ENCODE results near the gene ACSBG1. TPM values are rescaled to one million over a fixed set of nuclear protein-coding genes. Genes with fewer than 3 reads are reported as not detected.

ACSBG1 gene
- total RNA-seq, 2 experiments from 2014 or later: 0.30 to 0.41 TPM

DNA sequence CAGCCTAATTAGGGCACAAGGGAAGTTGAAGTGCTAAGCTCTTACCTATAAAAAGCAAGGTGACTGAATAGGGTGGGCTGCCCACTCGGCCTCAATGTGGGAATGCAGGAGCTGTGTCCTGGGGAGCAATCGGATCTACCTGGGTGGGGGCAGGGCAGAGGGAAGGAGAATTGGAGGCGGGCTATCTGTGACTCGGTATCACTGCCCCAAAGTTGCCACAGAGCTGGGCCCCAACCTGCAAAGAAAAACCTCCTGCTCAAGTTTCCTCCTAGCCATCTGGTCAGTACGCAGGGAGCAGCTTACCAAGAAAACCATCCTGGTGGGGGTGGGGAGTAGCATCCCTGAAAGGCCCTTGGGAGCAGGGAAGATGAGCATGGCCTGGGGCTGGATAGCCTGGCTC lies 113.8 kb downstream of the ACSBG1 start:
- Histone ChIP-seq H3K9me3 (ENCODE audit: low read length) (no peaks in the 10 kb centered on the region), H3K79me2 (ENCODE audit: insufficient read depth, low read depth, low read length) (no peaks in the 10 kb centered on the region), H3K9me2 (ENCODE audit: insufficient read depth, low read length) (no peaks in the 10 kb centered on the region), H3K4me1 (ENCODE audit: insufficient read depth, low read length, poor library complexity, severe bottlenecking) (no peaks in the 10 kb centered on the region), H4K20me1 (ENCODE audit: insufficient read depth, low read length) (no peaks in the 10 kb centered on the region), H3K27ac (ENCODE audit: low read depth, low read length, poor library complexity, severe bottlenecking) (no peak overlapping the region), H3K36me3 (ENCODE audit: insufficient read depth, low read length) (no peaks in the 10 kb centered on the region), H3K4me3 (ENCODE audit: low read depth, low read length, poor library complexity, severe bottlenecking) (no peak overlapping the region), H2AFZ (ENCODE audit: low read length) (no peak overlapping the region), H3K4me2 (ENCODE audit: low read length) (no peak overlapping the region)
- no peak for DNase-seq (ENCODE audit: low spot score)
- ChIA-PET CTCF (ENCODE audit: unreplicated experiment) (no interaction called here), POLR2A (no interaction called here)
- no peak for TF ChIP-seq EZH2phosphoT487 (IDR thresholded peaks at IDR 0.05; ENCODE audit: borderline replicate concordance, low read depth, low read length)
- TF ChIP-seq, protein P1, sequence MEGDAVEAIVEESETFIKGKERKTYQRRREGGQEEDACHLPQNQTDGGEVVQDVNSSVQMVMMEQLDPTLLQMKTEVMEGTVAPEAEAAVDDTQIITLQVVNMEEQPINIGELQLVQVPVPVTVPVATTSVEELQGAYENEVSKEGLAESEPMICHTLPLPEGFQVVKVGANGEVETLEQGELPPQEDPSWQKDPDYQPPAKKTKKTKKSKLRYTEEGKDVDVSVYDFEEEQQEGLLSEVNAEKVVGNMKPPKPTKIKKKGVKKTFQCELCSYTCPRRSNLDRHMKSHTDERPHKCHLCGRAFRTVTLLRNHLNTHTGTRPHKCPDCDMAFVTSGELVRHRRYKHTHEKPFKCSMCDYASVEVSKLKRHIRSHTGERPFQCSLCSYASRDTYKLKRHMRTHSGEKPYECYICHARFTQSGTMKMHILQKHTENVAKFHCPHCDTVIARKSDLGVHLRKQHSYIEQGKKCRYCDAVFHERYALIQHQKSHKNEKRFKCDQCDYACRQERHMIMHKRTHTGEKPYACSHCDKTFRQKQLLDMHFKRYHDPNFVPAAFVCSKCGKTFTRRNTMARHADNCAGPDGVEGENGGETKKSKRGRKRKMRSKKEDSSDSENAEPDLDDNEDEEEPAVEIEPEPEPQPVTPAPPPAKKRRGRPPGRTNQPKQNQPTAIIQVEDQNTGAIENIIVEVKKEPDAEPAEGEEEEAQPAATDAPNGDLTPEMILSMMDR (conservative IDR thresholded peaks at IDR 0.05; ENCODE audit: low read length): no peak
- BruUV-seq (replicated peaks): no TSS peak
- intact Hi-C loops (cut with micrococcal nuclease; ENCODE audit: unreplicated experiment): no loop called here

Other genes with a start within 250 kb of the ACSBG1 start
- 22.8 and 30.9 TPM in 2 replicates for gene TBC1D2B, start 156.9 kb downstream of the ACSBG1 start, total RNA-seq (2014; rRNA removed; shearing (Covaris generic))
- 38.2 and 41.5 TPM in 2 replicates for gene TBC1D2B, start 156.9 kb downstream of the ACSBG1 start, total RNA-seq (2022)
- not detected in 2 replicates for gene SH2D7, start 142.0 kb downstream of the ACSBG1 start, total RNA-seq (2014; rRNA removed; shearing (Covaris generic))
- not detected in 2 replicates for gene SH2D7, start 142.0 kb downstream of the ACSBG1 start, total RNA-seq (2022)
- gene CIB2, start 103.1 kb downstream of the ACSBG1 start, total RNA-seq (2014; rRNA removed; shearing (Covaris generic)): 2.2 and 5.0 TPM in 2 replicates
- gene CIB2, start 103.1 kb downstream of the ACSBG1 start, total RNA-seq (2022): 0.35 and 0.36 TPM in 2 replicates
- 47.0 and 84.6 TPM in 2 replicates for gene IDH3A, start 85.2 kb downstream of the ACSBG1 start, total RNA-seq (2014; rRNA removed; shearing (Covaris generic))
- 128 and 140 TPM in 2 replicates for gene IDH3A, start 85.2 kb downstream of the ACSBG1 start, total RNA-seq (2022)
- not detected in 2 replicates for gene DNAJA4, start 30.0 kb upstream of the ACSBG1 start, total RNA-seq (2014; rRNA removed; shearing (Covaris generic))
- gene DNAJA4, start 30.0 kb upstream of the ACSBG1 start, total RNA-seq (2022): not detected in 2 replicates
- 57.4 and 66.8 TPM in 2 replicates for gene SKIC8, start 65.0 kb upstream of the ACSBG1 start, total RNA-seq (2014; rRNA removed; shearing (Covaris generic))
- gene SKIC8, start 65.0 kb upstream of the ACSBG1 start, total RNA-seq (2022): 53.5 and 59.8 TPM in 2 replicates
- not detected in 2 replicates for gene CRABP1, start 105.8 kb upstream of the ACSBG1 start, total RNA-seq (2014; rRNA removed; shearing (Covaris generic))
- gene CRABP1, start 105.8 kb upstream of the ACSBG1 start, total RNA-seq (2022): not detected in 2 replicates
- gene IREB2, start 203.7 kb upstream of the ACSBG1 start, total RNA-seq (2014; rRNA removed; shearing (Covaris generic)): 22.7 and 27.1 TPM in 2 replicates
- gene IREB2, start 203.7 kb upstream of the ACSBG1 start, total RNA-seq (2022): 70.7 and 77.6 TPM in 2 replicates

Measured in OCI-LY7 (cell line).